Neural cell (in vitro differentiated cells): ENCODE results near the gene GUCA2B. TPM values are rescaled to one million over a fixed set of nuclear protein-coding genes. Genes with fewer than 3 reads are reported as not detected.

Experiments
- H2AFZ ChIP-seq: fragments of 200-600, 300-800 bp; sonication (generic), shearing (Covaris generic); 2 replicates; pipeline ENCODE4 v1.6.0; 2014; ENCODE audit warnings: low read depth, mild to moderate bottlenecking, antibody characterized with exemption, low read length, moderate library complexity
- H3F3A ChIP-seq: fragments of 200-600 bp; shearing (Covaris generic); 2 replicates; pipeline ENCODE4 v1.6.1; 2016; ENCODE audit warnings: mild to moderate bottlenecking, moderate library complexity, mixed read lengths, antibody characterized with exemption, low read length; ENCODE audit not compliant: insufficient read depth, poor library complexity, severe bottlenecking
- H3K27ac ChIP-seq: fragments of 200-600, 300-800 bp; sonication (generic), shearing (Covaris generic); 2 replicates; pipeline ENCODE4 v1.5.1; 2014; ENCODE audit warnings: mild to moderate bottlenecking, low read length, moderate library complexity
- H3K27me3 ChIP-seq: fragments of 300-800, 200-600 bp; sonication (generic), shearing (Covaris generic); 2 replicates; pipeline ENCODE4 v1.6.0; 2014; ENCODE audit warnings: mild to moderate bottlenecking, low read depth, low read length, moderate library complexity; ENCODE audit not compliant: insufficient read depth
- H3K36me3 ChIP-seq: fragments of 300-800, 200-600 bp; sonication (generic), shearing (Covaris generic); 2 replicates; pipeline ENCODE4 v1.5.1; 2014; ENCODE audit warnings: mild to moderate bottlenecking, antibody characterized with exemption, low read length, moderate library complexity; ENCODE audit not compliant: insufficient read depth
- H3K4me2 ChIP-seq: fragments of 300-800, 200-600 bp; sonication (generic), shearing (Covaris generic); 2 replicates; pipeline ENCODE4 v1.6.0; 2014; ENCODE audit warnings: mild to moderate bottlenecking, low read length
- H3K4me3 ChIP-seq: fragments of 300-800, 200-600 bp; sonication (generic), shearing (Covaris generic); 2 replicates; pipeline ENCODE4 v1.5.1; 2014; ENCODE audit warnings: mild to moderate bottlenecking, low read length, moderate library complexity
- H3K79me2 ChIP-seq: fragments of 200-600 bp; shearing (Covaris generic); replicated peaks from 2 replicates; pipeline ENCODE4 v1.6.0; 2014; ENCODE audit warnings: mild to moderate bottlenecking, low read length, moderate library complexity; ENCODE audit not compliant: insufficient read depth
- H3K9ac ChIP-seq: fragments of 300-800, 200-600 bp; sonication (generic), shearing (Covaris generic); 2 replicates; pipeline ENCODE4 v1.6.1; 2016; ENCODE audit warnings: mild to moderate bottlenecking, low read length, mixed read lengths
- H3K9me2 ChIP-seq: fragments of 200-600 bp; shearing (Covaris generic); 2 replicates; pipeline ENCODE4 v1.6.1; 2016; ENCODE audit warnings: mild to moderate bottlenecking, low read length, mixed read lengths; ENCODE audit not compliant: insufficient read depth
- H3K9me3 ChIP-seq: fragments of 200-600, 300-800 bp; sonication (generic), shearing (Covaris generic); 2 replicates; pipeline ENCODE4 v1.6.1; 2016; ENCODE audit warnings: mild to moderate bottlenecking, mixed run types, low read length, moderate library complexity, mixed read lengths
- H4K20me1 ChIP-seq: fragments of 200-600 bp; shearing (Covaris generic); 2 replicates; pipeline ENCODE4 v1.6.1; 2016; ENCODE audit warnings: mild to moderate bottlenecking, mixed run types; ENCODE audit not compliant: insufficient read depth
- EP300 ChIP-seq: fragments of 450-650 bp; conservative IDR thresholded peaks from 2 replicates; pipeline ENCODE4 v1.6.1; 2014; ENCODE audit warnings: antibody characterized with exemption, mild to moderate bottlenecking, moderate library complexity; ENCODE audit not compliant: poor library complexity, severe bottlenecking
- MXI1 ChIP-seq: fragments of 450-650 bp; conservative IDR thresholded peaks from 2 replicates; pipeline ENCODE4 v1.6.1; 2014; ENCODE audit warnings: antibody characterized with exemption, mild to moderate bottlenecking; ENCODE audit not compliant: poor library complexity, severe bottlenecking
- POLR2AphosphoS5 ChIP-seq: IDR thresholded peaks from 2 replicates; pipeline ENCODE4 v1.6.1; 2012
- RAD21 ChIP-seq: fragments of 450-650 bp; conservative IDR thresholded peaks from 2 replicates; pipeline ENCODE4 v1.6.1; 2014; ENCODE audit warnings: antibody characterized with exemption, mild to moderate bottlenecking, moderate library complexity
- SMC3 ChIP-seq: fragments of 450-650 bp; conservative IDR thresholded peaks from 2 replicates; pipeline ENCODE4 v1.6.1; 2014; ENCODE audit warnings: antibody characterized with exemption, mild to moderate bottlenecking, moderate library complexity; ENCODE audit not compliant: poor library complexity
- TAF1 ChIP-seq: IDR thresholded peaks from 2 replicates; pipeline ENCODE4 v1.6.1; 2012; ENCODE audit warnings: low read depth
- polyA plus RNA-seq: library from polyadenylated mRNA; depleted of rRNA; stranded (reverse); fragments of >200 nt; gene quantifications from 2 replicates; pipeline ENCODE4 v1.2.3, GENCODE V29; 2014
- TF ChIP-seq, protein P1 (sequence below): IDR thresholded peaks from 2 replicates; pipeline ENCODE4 v1.6.1; 2012; ENCODE audit warnings: borderline replicate concordance

The GUCA2B gene
- polyA plus RNA-seq, 1 donor from 2014 or later = not detected

DNA sequence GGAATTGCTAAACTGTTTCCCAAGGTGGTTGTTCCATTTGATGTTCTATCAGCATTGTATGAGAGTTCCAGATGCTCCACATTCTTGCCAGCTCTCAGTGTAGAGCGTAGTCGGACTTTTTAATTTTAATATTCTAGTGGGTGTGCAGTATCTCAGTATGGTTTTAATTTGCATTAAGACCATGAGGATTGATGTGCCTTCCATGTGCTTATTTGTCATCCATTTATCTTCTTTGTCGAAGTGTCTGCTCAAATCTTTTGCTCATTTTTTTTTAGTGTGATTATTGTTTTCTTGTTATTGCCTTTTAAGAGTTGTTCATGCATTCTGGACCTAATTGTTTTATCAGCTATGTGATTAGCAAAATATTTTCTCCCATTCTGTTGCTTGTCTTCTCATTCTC is 13.8 kb upstream of the GUCA2B start:
- no peaks in the 10 kb centered on the region for H3K27me3 ChIP-seq
- no peak overlapping the region for H3K4me3 ChIP-seq
- H3F3A ChIP-seq = no peaks in the 10 kb centered on the region
- H3K27ac ChIP-seq = no peak overlapping the region
- no peak overlapping the region for H2AFZ ChIP-seq
- no peak overlapping the region for H3K9ac ChIP-seq
- H3K9me2 ChIP-seq = no peaks in the 10 kb centered on the region
- no peak overlapping the region for H3K4me2 ChIP-seq
- TF ChIP-seq MXI1 (no peak), SMC3 (no peak), POLR2AphosphoS5 (no peak), TAF1 (no peak)
- no peaks in the 10 kb centered on the region for H4K20me1 ChIP-seq
- no peaks in the 10 kb centered on the region for H3K36me3 ChIP-seq
- H3K79me2 ChIP-seq = no peaks in the 10 kb centered on the region
- no peaks in the 10 kb centered on the region for H3K9me3 ChIP-seq

GRCh38 chr1:42140191-42140590 is 13.0 kb upstream of the GUCA2B start:
- no peaks in the 10 kb centered on the region for H3K9me2 ChIP-seq
- TF ChIP-seq, protein P1, sequence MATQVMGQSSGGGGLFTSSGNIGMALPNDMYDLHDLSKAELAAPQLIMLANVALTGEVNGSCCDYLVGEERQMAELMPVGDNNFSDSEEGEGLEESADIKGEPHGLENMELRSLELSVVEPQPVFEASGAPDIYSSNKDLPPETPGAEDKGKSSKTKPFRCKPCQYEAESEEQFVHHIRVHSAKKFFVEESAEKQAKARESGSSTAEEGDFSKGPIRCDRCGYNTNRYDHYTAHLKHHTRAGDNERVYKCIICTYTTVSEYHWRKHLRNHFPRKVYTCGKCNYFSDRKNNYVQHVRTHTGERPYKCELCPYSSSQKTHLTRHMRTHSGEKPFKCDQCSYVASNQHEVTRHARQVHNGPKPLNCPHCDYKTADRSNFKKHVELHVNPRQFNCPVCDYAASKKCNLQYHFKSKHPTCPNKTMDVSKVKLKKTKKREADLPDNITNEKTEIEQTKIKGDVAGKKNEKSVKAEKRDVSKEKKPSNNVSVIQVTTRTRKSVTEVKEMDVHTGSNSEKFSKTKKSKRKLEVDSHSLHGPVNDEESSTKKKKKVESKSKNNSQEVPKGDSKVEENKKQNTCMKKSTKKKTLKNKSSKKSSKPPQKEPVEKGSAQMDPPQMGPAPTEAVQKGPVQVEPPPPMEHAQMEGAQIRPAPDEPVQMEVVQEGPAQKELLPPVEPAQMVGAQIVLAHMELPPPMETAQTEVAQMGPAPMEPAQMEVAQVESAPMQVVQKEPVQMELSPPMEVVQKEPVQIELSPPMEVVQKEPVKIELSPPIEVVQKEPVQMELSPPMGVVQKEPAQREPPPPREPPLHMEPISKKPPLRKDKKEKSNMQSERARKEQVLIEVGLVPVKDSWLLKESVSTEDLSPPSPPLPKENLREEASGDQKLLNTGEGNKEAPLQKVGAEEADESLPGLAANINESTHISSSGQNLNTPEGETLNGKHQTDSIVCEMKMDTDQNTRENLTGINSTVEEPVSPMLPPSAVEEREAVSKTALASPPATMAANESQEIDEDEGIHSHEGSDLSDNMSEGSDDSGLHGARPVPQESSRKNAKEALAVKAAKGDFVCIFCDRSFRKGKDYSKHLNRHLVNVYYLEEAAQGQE = no peak
- TF ChIP-seq POLR2AphosphoS5 (no peak), EP300 (no peak), TAF1 (no peak)
- H3K9ac ChIP-seq = no peak overlapping the region
- no peak overlapping the region for H3K27ac ChIP-seq
- H3K9me3 ChIP-seq = no peaks in the 10 kb centered on the region
- no peaks in the 10 kb centered on the region for H3K27me3 ChIP-seq
- no peaks in the 10 kb centered on the region for H3K79me2 ChIP-seq
- H3F3A ChIP-seq = no peaks in the 10 kb centered on the region
- no peaks in the 10 kb centered on the region for H4K20me1 ChIP-seq
- H3K36me3 ChIP-seq = no peaks in the 10 kb centered on the region
- no peak overlapping the region for H2AFZ ChIP-seq
- no peak overlapping the region for H3K4me3 ChIP-seq
- H3K4me2 ChIP-seq = no peak overlapping the region

DNA sequence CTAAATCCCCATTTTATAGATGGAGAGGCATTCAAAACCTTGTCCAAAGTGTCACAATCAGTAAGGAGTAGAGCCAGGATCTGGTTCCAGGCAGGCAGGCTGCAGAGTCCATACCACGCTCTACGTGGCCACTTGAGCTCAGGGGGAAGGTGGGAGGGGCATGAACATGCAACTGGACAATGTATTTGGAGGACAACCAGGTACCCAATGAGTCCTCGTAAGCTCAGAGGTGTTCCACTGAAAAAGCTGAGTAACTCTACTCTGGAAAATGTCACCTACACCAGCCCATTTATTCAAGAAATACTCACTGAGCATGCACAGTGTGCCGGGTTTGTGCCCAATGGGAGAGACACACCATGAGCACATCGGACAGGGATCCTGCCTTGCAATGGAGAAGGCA is 11.2 kb upstream of the GUCA2B start:
- Histone ChIP-seq H3K9ac (no peak overlapping the region), H4K20me1 (no peaks in the 10 kb centered on the region), H3K36me3 (no peaks in the 10 kb centered on the region), H3K4me3 (no peak overlapping the region), H3F3A (no peaks in the 10 kb centered on the region), H3K9me3 (no peaks in the 10 kb centered on the region), H3K27ac (no peak overlapping the region), H3K9me2 (no peaks in the 10 kb centered on the region), H3K79me2 (no peaks in the 10 kb centered on the region), H3K4me2 (no peak overlapping the region), H3K27me3 (no peaks in the 10 kb centered on the region), H2AFZ (no peak overlapping the region)
- TF ChIP-seq RAD21 = no peak
- TF ChIP-seq, protein P1 = no peak
